GM18861 (cell line): ENCODE data around the gene URGCP.

Source experiments
- ATAC-seq: cut with Tn5 transposase; IDR thresholded peaks from one replicate; pipeline ENCODE4 v1.9.1; 2021; ENCODE audit not compliant: unreplicated experiment

URGCP gene

GRCh38 chr7:43876241-43876640 lies 30.2 kb downstream of the URGCP start:
- no peak for ATAC-seq

- no peak for ATAC-seq
Observed at GRCh38 chr7:43873300-43873699, 33.1 kb downstream of the URGCP start.

- ATAC-seq, result no peak
Observed at GRCh38 chr7:43872406-43873110, 33.8 kb downstream of the URGCP start.

GRCh38 chr7:43871064-43871463 lies 35.3 kb downstream of the URGCP start:
- ATAC-seq, result no peak

- ATAC-seq, result no peak
Observed at GRCh38 chr7:43870316-43870715, 36.1 kb downstream of the URGCP start.

GRCh38 chr7:43869867-43870240 lies 36.5 kb downstream of the URGCP start:
- no peak for ATAC-seq

GRCh38 chr7:43869006-43869866 lies 37.2 kb downstream of the URGCP start, which contains the start of gene MRPS24:
TSS of gene MRPS24 (minus strand) at chr7:43869517. CDS start at chr7:43869495, 22 bp downstream.
- peak; percentile 86 for ATAC-seq

- no peak for ATAC-seq
Observed at GRCh38 chr7:43868681-43869005, 37.8 kb downstream of the URGCP start.

GRCh38 chr7:43868181-43868580 lies 38.2 kb downstream of the URGCP start:
- no peak for ATAC-seq

GRCh38 chr7:43865277-43865676 lies 41.1 kb downstream of the URGCP start:
- no peak for ATAC-seq

- ATAC-seq, result no peak
Observed at GRCh38 chr7:43864126-43864525, 42.3 kb downstream of the URGCP start.

- no peak for ATAC-seq
Observed at GRCh38 chr7:43856996-43857395, 49.4 kb downstream of the URGCP start.

GRCh38 chr7:43856316-43856715 lies 50.1 kb downstream of the URGCP start:
- no peak for ATAC-seq

- no peak for ATAC-seq
Observed at GRCh38 chr7:43855176-43855575, 51.2 kb downstream of the URGCP start.

- ATAC-seq, result no peak
Observed at GRCh38 chr7:43851805-43852204, 54.6 kb downstream of the URGCP start.

- peak; percentile 46 for ATAC-seq
Observed at GRCh38 chr7:43850348-43851116, 55.9 kb downstream of the URGCP start.

GRCh38 chr7:43849047-43849446 lies 57.3 kb downstream of the URGCP start:
- ATAC-seq, result no peak

GRCh38 chr7:43847496-43847895 lies 58.9 kb downstream of the URGCP start:
- no peak for ATAC-seq

- ATAC-seq, result no peak
Observed at GRCh38 chr7:43844662-43845061, 61.7 kb downstream of the URGCP start.

GRCh38 chr7:43844257-43844656 lies 62.1 kb downstream of the URGCP start:
- no peak for ATAC-seq

GRCh38 chr7:43843296-43843695 lies 63.1 kb downstream of the URGCP start:
- no peak for ATAC-seq

GRCh38 chr7:43838201-43838658 lies 68.2 kb downstream of the URGCP start:
- ATAC-seq, result no peak
